CD4-positive, alpha-beta T cell treated with Interleukin-2 at 100 ng/mL for 4 hours (primary cell): ENCODE measurements around the gene SEC16B.

Source experiments
- DNase-seq: peaks from one replicate; pipeline ENCODE4 v3.0.0-alpha.2; 2020; ENCODE audit warnings: low spot score

SEC16B gene

GRCh38 chr1:177944016-177944949 is 25.6 kb downstream of the SEC16B start:
- DNase-seq: no peak

- DNase-seq: no peak
Observed at GRCh38 chr1:177941976-177942375, 27.9 kb downstream of the SEC16B start.

- DNase-seq: no peak
Observed at GRCh38 chr1:177940682-177941081, 29.2 kb downstream of the SEC16B start.

GRCh38 chr1:177937931-177938330 is 31.9 kb downstream of the SEC16B start:
- DNase-seq: no peak

- no peak for DNase-seq
Observed at GRCh38 chr1:177937174-177937770, 32.6 kb downstream of the SEC16B start.

- no peak for DNase-seq
Observed at GRCh38 chr1:177935638-177936415, 34.0 kb downstream of the SEC16B start.

- DNase-seq: no peak
Observed at GRCh38 chr1:177934927-177935326, 34.9 kb downstream of the SEC16B start.

GRCh38 chr1:177934461-177934860 is 35.4 kb downstream of the SEC16B start:
- DNase-seq: no peak

- no peak for DNase-seq
Observed at GRCh38 chr1:177933881-177934280, 36.0 kb downstream of the SEC16B start.

- DNase-seq: no peak
Observed at GRCh38 chr1:177932123-177932522, 37.7 kb downstream of the SEC16B start.

GRCh38 chr1:177928952-177929351 is 40.9 kb downstream of the SEC16B start:
- no peak for DNase-seq

GRCh38 chr1:177928194-177928593 is 41.7 kb downstream of the SEC16B start:
- no peak for DNase-seq

GRCh38 chr1:177927021-177927596 is 42.7 kb downstream of the SEC16B start:
- DNase-seq: no peak

- no peak for DNase-seq
Observed at GRCh38 chr1:177926201-177926600, 43.7 kb downstream of the SEC16B start.

GRCh38 chr1:177925006-177925405 is 44.9 kb downstream of the SEC16B start:
- DNase-seq: no peak

- no peak for DNase-seq
Observed at GRCh38 chr1:177923441-177923840, 46.4 kb downstream of the SEC16B start.

GRCh38 chr1:177922209-177922608 is 47.6 kb downstream of the SEC16B start:
- DNase-seq: no peak

GRCh38 chr1:177921590-177921989 is 48.3 kb downstream of the SEC16B start:
- no peak for DNase-seq

- DNase-seq: no peak
Observed at GRCh38 chr1:177920091-177920490, 49.8 kb downstream of the SEC16B start.

- DNase-seq: no peak
Observed at GRCh38 chr1:177915641-177916040, 54.2 kb downstream of the SEC16B start.

GRCh38 chr1:177914603-177915002 is 55.3 kb downstream of the SEC16B start:
- DNase-seq: no peak
